Activated T-helper 1 cell treated with Interleukin-2 at 50 U/mL for 16 hours (primary cell): ENCODE data around the gene PDE4B.

ENCODE experiments used
- DNase-seq: peaks from one replicate; pipeline ENCODE4 v3.0.0-alpha.2; 2020; ENCODE audit warnings: low read depth

PDE4B gene

GRCh38 chr1:66337249-66337648, 544.6 kb downstream of the PDE4B start:
- DNase-seq = no peak

GRCh38 chr1:66339944-66340343, 547.2 kb downstream of the PDE4B start:
- DNase-seq = no peak

GRCh38 chr1:66341446-66342089, 548.9 kb downstream of the PDE4B start:
- DNase-seq = no peak

DNA sequence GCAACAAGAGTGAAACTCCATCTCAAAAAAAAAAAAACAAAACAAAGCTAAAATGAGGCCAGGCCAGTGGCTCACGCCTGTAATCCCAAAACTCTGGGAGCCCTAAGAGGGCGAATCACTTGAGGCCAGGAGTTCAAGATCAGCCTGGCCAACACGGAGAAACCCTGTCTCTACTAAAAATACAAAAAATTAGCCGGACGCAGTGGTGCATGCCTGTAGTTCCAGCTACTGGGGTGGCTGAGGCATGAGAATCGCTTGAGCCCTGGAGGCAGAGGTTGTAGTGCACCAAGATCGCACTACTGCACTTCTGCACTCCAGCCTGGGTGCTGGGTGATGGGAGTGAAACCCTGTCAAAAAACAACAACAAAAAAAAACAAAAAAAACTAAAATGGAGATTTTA, 550.0 kb downstream of the PDE4B start:
- no peak for DNase-seq

DNA sequence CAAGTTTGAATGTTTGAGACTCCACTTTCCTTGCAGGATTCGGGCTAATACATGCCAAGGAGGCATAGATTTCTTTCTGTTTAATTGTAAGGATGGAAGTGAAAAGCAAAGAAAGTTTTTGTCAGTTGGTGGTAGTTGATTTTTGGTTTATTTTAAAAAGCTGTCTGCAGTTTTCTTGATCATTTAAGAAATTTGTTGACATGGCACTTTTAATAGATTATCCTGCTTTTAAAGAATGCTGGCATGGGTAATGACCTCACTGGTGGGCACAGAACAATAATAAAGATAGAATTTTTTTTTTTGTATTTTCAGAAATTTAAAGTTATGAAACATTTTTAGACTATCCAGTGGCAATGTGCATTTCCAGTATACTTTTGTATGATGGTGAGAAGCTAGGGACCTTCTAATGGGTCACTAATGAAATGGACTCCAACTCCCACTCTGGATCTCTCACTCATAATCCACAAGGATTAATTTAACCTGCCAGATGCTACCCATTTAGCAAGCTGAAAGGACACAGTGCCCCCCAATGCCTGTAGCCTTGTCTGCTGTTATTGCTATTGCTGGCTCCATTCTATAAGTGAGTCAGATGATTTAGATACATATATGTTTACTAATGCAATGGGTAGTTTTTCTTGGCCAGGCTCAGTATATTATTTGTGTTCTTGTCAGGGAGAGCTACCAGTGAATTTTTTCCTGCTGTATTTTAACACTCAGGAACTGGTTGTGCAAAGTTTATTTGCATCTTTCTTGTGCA, 551.1 kb downstream of the PDE4B start:
- no peak for DNase-seq

- no peak for DNase-seq
These were observed 553.5 kb downstream of the PDE4B start for GRCh38 chr1:66346057-66346795.

- no peak for DNase-seq
These were observed 554.2 kb downstream of the PDE4B start for GRCh38 chr1:66346873-66347272.

GRCh38 chr1:66348776-66349175, 556.1 kb downstream of the PDE4B start:
- DNase-seq = no peak

GRCh38 chr1:66349242-66349641, 556.5 kb downstream of the PDE4B start:
- DNase-seq = no peak

- no peak for DNase-seq
These were observed 557.4 kb downstream of the PDE4B start for GRCh38 chr1:66350001-66350547.

- DNase-seq = no peak
These were observed 558.8 kb downstream of the PDE4B start for GRCh38 chr1:66351478-66351877.

DNA sequence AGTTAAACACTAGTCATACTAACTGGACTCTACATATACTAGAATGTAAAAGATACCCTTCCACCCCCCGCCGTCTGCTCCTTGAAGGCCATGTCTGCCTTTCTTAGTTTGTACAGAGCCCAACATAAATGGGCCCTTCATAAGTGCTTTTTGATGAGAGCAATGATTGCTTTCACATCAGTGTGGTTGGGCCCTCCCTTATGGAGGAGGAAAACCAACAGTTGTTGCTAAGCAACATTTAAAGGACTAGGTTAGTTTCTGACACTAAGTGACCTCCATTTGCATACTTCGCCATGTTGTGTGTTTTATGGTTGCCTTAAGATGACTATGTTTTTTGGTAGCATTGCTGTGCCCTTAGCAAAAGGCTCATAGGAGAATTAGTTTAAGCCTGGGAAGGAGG, 559.2 kb downstream of the PDE4B start:
- DNase-seq = no peak

DNA sequence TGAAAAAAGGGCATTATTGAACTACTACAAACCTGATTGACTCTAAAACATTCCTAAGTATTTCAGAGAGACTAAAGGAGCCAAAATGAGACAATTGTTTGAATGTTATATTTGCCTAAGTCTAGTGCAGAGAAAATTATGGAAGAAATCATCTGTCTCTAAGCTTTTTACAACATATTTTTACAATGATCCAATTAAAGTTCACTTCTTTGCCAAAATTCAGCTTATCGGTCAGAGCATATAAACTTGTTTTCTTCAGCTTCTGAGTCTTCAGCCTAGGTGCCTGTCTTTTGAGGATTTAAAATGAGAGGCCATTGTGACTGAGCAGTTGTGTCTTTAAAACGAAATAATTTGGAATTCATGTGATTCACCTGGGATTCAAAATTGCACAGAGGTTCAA, 560.1 kb downstream of the PDE4B start:
- DNase-seq = no peak

DNA sequence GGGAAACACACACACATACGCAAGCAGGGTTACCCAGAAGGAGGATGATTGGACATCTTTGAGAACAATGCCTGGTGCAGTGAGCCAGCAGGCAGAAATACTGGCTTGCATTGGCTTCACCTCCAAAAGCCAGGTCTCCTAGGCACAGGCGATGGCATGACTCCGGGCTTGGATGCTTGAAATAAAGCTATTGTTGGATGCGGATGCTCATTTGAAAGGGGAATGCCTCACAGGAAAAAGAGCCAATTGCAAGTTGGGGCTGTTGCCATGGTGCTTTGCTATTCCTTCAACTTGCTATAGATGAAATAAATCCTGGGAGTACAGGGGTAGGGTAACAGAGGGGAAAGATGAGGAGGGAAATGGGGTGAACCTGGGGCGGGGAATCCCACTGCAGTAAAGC, 560.6 kb downstream of the PDE4B start:
- DNase-seq = no peak

- DNase-seq = no peak
These were observed 561.9 kb downstream of the PDE4B start for GRCh38 chr1:66354311-66355201.

DNA sequence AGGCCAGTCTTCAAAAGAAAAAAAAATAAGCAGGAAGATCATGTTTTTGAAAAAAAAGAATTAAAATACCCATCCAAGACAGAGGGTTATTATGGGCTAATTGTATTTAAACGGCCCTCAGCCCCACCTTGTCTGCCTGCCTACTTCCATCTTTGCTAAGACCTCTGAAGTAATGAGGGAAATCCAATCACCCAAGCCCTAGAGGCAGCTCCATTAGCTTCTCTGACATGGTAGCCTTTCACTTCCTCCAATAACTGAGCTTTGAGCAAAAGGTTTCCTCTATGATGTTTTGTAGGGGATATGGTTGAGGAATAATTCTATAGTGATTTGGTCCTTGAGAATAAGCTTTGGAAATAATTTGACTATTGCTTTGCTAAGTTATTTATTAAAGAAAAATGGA, 563.1 kb downstream of the PDE4B start:
- DNase-seq = no peak

DNA sequence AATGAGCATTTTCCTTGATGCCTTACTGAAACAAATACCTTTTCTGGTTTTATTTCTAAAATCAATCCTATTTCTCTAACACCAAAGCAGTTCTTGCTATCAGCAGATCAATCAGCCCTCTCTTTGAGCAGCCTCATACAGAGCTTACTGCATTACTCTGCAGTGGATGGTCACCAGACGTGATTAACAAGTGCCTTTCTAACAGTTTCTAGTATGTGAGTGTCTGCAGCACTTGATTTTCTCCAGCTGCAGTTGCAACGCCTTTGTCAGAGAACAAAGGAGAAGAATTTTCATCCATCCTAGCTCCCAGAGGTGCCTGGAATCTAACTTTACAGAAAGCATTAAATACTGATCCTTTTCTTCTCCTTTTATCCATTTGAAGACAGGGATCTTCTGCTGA, 563.9 kb downstream of the PDE4B start:
- DNase-seq = no peak

DNA sequence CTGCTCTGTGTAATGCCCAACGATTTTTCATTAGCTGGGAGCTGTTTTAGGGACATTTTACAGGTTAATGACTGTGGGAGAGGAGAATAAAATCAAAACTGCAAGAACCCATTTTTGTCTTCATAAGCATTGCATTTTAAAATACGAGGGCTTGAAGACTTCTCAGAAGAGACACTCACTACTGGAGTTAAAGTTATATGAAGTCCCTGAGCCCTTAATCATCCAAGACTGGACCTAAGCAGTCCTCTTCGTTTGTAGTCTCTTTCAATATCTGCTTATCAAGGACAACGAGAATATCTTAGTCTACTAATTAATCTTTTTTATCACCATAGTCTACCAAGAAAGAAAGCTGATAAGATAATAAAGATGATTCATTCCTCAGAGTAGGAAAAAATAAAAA, 564.3 kb downstream of the PDE4B start:
- no peak for DNase-seq

GRCh38 chr1:66357478-66358197, 564.9 kb downstream of the PDE4B start:
- DNase-seq = no peak

DNA sequence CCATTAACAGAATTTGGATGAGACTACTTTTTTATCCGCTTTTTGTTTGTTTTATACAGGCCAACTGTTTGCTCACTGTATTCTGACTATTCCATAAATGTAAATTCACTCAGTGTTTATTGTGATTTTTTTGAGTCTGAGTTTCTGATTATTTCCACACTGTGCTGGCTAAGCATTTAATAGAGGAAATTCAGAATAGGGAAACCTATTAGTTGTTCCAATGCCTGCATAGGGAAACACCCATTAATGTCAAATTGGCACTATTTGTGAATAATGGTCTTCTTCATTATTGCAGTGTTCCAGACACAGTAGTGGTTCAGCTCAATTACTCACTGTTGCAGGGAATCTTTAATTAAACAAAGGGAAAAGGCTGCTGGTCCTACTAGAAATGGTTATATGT, 566.6 kb downstream of the PDE4B start:
- DNase-seq = no peak

DNA sequence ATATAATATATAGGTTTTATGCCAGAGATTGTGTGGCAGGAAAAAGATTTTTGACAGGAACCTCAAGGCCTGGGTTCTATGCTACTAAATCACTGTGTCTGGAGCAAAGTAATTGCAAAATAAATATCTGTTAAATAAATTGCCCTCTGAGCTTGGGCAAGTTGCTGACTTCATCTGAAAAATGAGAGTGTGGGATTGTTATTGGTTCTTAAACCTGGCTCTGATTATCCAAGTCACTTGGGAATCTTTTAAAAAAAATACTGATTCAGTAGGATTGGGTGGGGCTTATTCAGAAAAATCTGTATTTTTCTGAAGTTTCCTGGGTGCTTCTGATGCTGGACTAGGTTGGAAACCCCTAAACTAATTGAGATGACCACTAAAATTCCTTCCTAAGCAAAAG, 567.1 kb downstream of the PDE4B start:
- no peak for DNase-seq
